HTR-8/SVneo (cell line): ENCODE measurements around the gene CYP26B1.

Experiments
- DNase-seq: peaks from one replicate; pipeline ENCODE4 v3.0.0; 2011; ENCODE audit warnings: low spot score, mixed read lengths; ENCODE audit not compliant: insufficient read length
- FAIRE-seq: peaks from 2 replicates; lab custom pipeline; 2011; peaks lifted over from hg19 to GRCh38; lab: Jason Lieb, UNC

CYP26B1 gene

GRCh38 chr2:72115110-72116080 lies 32.3 kb downstream of the CYP26B1 start:
- FAIRE-seq (peak; percentile 82), DNase-seq (peak; percentile 99)

- DNase-seq: no peak
- no peak for FAIRE-seq
Measured at GRCh38 chr2:72114693-72115051, 33.0 kb downstream of the CYP26B1 start.

- FAIRE-seq: no peak
Measured at GRCh38 chr2:72113847-72114692, 33.6 kb downstream of the CYP26B1 start.

GRCh38 chr2:72112981-72113846 lies 34.4 kb downstream of the CYP26B1 start:
- DNase-seq (no peak), FAIRE-seq (no peak)

More at GRCh38 chr2:72113847-72114692, 33.6 kb downstream of the CYP26B1 start:
- no peak for DNase-seq

- FAIRE-seq (no peak), DNase-seq (peak; percentile 43)
Measured at GRCh38 chr2:72112401-72112800, 35.3 kb downstream of the CYP26B1 start.

- no peak for DNase-seq
- no peak for FAIRE-seq
Measured at GRCh38 chr2:72111061-72111460, 36.6 kb downstream of the CYP26B1 start.

GRCh38 chr2:72109904-72110303 lies 37.8 kb downstream of the CYP26B1 start:
- DNase-seq (no peak), FAIRE-seq (no peak)

- DNase-seq (no peak), FAIRE-seq (no peak)
Measured at GRCh38 chr2:72109291-72109690, 38.4 kb downstream of the CYP26B1 start.

GRCh38 chr2:72108121-72108520 lies 39.5 kb downstream of the CYP26B1 start:
- FAIRE-seq: no peak
- DNase-seq: no peak

GRCh38 chr2:72106978-72107377 lies 40.7 kb downstream of the CYP26B1 start:
- FAIRE-seq (no peak), DNase-seq (no peak)

- DNase-seq (no peak), FAIRE-seq (no peak)
Measured at GRCh38 chr2:72104821-72105588, 42.7 kb downstream of the CYP26B1 start.

- DNase-seq (no peak), FAIRE-seq (no peak)
Measured at GRCh38 chr2:72103690-72104089, 44.0 kb downstream of the CYP26B1 start.

GRCh38 chr2:72103161-72103560 lies 44.5 kb downstream of the CYP26B1 start:
- no peak for FAIRE-seq

GRCh38 chr2:72098935-72099334 lies 48.7 kb downstream of the CYP26B1 start:
- FAIRE-seq (no peak), DNase-seq (no peak)

More at GRCh38 chr2:72103161-72103560, 44.5 kb downstream of the CYP26B1 start:
- no peak for DNase-seq

GRCh38 chr2:72097276-72097675 lies 50.4 kb downstream of the CYP26B1 start:
- no peak for DNase-seq
- no peak for FAIRE-seq

- DNase-seq: no peak
- FAIRE-seq: no peak
Measured at GRCh38 chr2:72096181-72096580, 51.5 kb downstream of the CYP26B1 start.

- DNase-seq (no peak), FAIRE-seq (no peak)
Measured at GRCh38 chr2:72095364-72095763, 52.3 kb downstream of the CYP26B1 start.

GRCh38 chr2:72094701-72095100 lies 53.0 kb downstream of the CYP26B1 start:
- FAIRE-seq (peak; percentile 71), DNase-seq (no peak)

GRCh38 chr2:72092111-72092510 lies 55.6 kb downstream of the CYP26B1 start:
- FAIRE-seq: no peak
- DNase-seq: no peak
